GM18867 (cell line): ENCODE results near the gene PUS1.
"Not testable (repeated sequence)": the region's sequence is repeated elsewhere in the genome, so short reads cannot be mapped to it uniquely, and the experiment has no call there.

Experiments
- ATAC-seq: cut with Tn5 transposase; IDR thresholded peaks from one replicate; pipeline ENCODE4 v1.9.1; 2021; ENCODE audit warnings: mild to moderate bottlenecking, moderate library complexity; ENCODE audit not compliant: unreplicated experiment

The PUS1 gene

GRCh38 chr12:131959116-131959515, 30.0 kb downstream of the PUS1 start:
- ATAC-seq: no peak

- ATAC-seq: no peak
Observed at GRCh38 chr12:131959641-131960589, 30.8 kb downstream of the PUS1 start.

GRCh38 chr12:131960590-131961325, 31.7 kb downstream of the PUS1 start:
- not testable (repeated sequence) for ATAC-seq

- ATAC-seq: not testable (repeated sequence)
Observed at GRCh38 chr12:131961328-131961727, 32.3 kb downstream of the PUS1 start.

GRCh38 chr12:131962069-131962468, 33.0 kb downstream of the PUS1 start:
- no peak for ATAC-seq

GRCh38 chr12:131963381-131963780, 34.3 kb downstream of the PUS1 start:
- no peak for ATAC-seq

GRCh38 chr12:131965073-131965472, 36.0 kb downstream of the PUS1 start:
- ATAC-seq: no peak

- ATAC-seq: no peak
Observed at GRCh38 chr12:131971226-131971625, 42.1 kb downstream of the PUS1 start.

- no peak for ATAC-seq
Observed at GRCh38 chr12:131975228-131975627, 46.2 kb downstream of the PUS1 start.

GRCh38 chr12:131979606-131980005, 50.5 kb downstream of the PUS1 start:
- ATAC-seq: no peak

- ATAC-seq: no peak
Observed at GRCh38 chr12:131980263-131980662, 51.2 kb downstream of the PUS1 start.

GRCh38 chr12:131981388-131981787, 52.3 kb downstream of the PUS1 start:
- ATAC-seq: no peak

GRCh38 chr12:131982041-131982440, 53.0 kb downstream of the PUS1 start:
- no peak for ATAC-seq

- no peak for ATAC-seq
Observed at GRCh38 chr12:131983026-131983425, 54.0 kb downstream of the PUS1 start.

GRCh38 chr12:131983554-131983953, 54.5 kb downstream of the PUS1 start:
- no peak for ATAC-seq

GRCh38 chr12:131984334-131984733, 55.3 kb downstream of the PUS1 start:
- no peak for ATAC-seq

- ATAC-seq: not testable (repeated sequence)
Observed at GRCh38 chr12:131985510-131985875, 56.4 kb downstream of the PUS1 start.

- ATAC-seq: no peak
Observed at GRCh38 chr12:131986361-131986760, 57.3 kb downstream of the PUS1 start.

GRCh38 chr12:131986910-131987309, 57.8 kb downstream of the PUS1 start:
- ATAC-seq: no peak

- no peak for ATAC-seq
Observed at GRCh38 chr12:131987552-131987951, 58.5 kb downstream of the PUS1 start.

GRCh38 chr12:131988054-131988796, 59.1 kb downstream of the PUS1 start:
- no peak for ATAC-seq
